ENCODE measurements around the gene CORO1A.
"Not testable (repeated sequence)": the region's sequence is repeated elsewhere in the genome, so short reads cannot be mapped to it uniquely, and the experiment has no call there.

Gene CORO1A

DNA sequence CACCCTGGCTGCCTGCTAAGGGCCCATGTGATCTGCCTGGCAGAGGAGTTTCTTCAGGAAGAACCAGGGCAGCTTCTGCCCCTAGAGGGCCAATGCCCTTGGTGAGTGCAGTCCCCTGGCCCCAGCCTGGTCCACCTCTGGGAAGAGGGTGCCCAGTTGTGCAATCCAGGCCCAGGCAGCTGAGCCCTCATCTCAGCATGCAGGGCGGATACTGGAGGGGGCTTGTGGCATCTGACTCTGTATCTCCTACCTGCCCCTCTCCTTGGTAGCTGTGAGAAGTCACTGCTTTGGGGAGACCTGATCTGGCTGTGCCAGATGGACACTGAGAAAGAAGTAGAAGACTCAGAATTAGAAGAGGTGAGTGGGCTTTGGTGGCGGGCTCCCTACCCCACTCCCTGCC, 13.6 kb downstream of the CORO1A start:
- not testable (repeated sequence) for H3K36me3 ChIP-seq (ENCODE audit: insufficient read depth, low read length); DNase-seq (ENCODE audit: low read depth, low spot score); H3K4me3 ChIP-seq; H3K9ac ChIP-seq (ENCODE audit: insufficient read length); H3K27ac ChIP-seq; H3K9me3 ChIP-seq (ENCODE audit: low read depth, low read length)

DNA sequence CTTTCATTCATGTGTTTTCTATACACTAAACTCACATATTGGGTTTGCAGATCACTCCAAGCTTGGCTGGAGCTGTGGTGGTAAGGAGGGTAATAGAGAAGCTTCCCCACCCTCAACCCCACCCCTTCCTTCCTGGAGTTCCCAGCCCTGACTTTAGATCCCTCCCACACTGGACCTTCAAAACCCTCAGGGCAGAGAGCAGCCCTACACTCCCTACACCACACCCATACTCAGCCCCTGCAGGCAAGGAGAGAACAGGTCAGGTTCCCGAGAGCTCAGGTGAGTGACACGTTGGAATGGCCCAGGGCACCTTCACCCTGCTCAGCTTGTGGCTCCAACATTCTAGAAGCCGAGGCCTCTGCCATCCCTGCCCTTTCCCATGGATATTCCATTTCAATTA, 15.6 kb downstream of the CORO1A start, which contains the start of gene SULT1A3:
SULT1A3 (plus strand) TSS at position 207 of the 400 bp plus-strand sequence. CDS start 1,474 bp downstream, outside the sequence.
- not testable (repeated sequence) for H3K9ac ChIP-seq (ENCODE audit: insufficient read length); H3K27ac ChIP-seq; H3K36me3 ChIP-seq (ENCODE audit: insufficient read depth, low read length); H3K4me3 ChIP-seq; DNase-seq (ENCODE audit: low read depth, low spot score); H3K9me3 ChIP-seq (ENCODE audit: low read depth, low read length)

DNA sequence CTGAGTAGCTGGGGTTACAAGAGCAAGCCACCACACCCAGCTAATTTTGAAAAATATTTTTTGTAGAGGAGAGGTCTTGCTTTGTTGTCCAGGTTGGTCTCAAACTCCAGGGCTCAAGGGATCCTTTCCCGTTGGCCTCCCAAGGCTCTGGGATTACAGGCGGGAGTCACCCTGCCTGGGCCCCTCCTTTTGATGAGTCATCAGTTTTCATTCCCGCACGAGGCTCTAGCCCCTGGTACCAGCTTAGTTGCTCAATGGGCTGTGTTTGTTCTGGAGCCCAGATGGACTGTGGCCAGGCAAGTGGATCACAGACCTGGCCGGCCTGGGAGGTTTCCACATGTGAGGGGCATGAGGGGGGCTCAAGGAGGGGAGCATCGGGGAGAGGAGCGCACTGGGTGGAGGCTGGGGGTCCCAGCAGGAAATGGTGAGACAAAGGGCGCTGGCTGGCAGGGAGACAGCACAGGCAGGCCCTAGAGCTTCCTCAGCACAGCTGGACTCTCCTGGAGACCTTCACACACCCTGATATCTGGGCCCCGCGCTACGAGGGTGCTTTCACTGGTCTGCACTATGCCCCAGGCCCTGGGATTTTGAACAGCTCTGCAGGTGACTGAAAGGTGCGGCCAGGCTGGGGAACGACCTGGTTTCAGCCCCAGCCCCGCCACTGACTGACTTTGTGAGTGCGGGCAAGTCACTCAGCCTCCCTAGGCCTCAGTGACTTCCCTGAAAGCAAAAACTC, 16.4 kb downstream of the CORO1A start:
- H3K9ac ChIP-seq (ENCODE audit: insufficient read length); H3K9me3 ChIP-seq (ENCODE audit: low read depth, low read length); H3K27ac ChIP-seq; H3K36me3 ChIP-seq (ENCODE audit: insufficient read depth, low read length); DNase-seq (ENCODE audit: low read depth, low spot score); H3K4me3 ChIP-seq: not testable (repeated sequence)

DNA sequence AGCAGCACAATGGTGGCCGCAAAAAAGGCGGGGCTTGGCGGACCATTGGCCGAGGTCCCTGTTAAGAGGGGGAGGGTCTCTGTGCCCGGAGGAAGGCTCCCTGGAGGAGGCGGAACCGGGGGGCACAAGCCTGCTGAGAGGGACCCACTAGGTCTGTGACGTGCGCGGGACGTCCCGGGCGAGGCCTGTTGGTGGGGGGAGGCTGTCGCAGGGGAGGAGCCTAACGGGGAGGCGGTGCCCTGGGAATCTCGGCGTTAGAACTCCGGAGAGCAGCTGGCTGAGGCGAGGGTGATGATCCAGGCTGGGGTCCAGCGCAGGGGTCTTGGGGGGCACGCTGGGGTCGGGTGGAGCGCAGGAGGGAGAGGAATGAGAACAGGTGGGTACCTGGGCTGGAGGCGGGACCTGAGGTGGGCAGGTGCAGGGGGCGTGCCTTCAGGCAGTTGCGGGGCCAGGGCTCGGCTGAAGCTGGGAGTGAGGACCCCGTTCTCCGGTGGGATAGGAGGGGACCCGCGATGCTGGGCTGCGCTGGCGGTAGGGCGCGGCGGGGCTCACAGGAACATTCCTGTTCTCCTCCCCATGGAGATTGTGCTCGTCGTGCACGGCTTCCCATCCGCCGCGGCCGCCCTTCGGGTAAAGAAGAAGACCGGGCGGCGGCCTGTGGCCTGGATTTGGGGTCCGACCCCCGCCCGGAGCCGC, 22.3 kb downstream of the CORO1A start:
- H3K4me3 ChIP-seq: peak overlapping the region; percentile 57
- not testable (repeated sequence) for H3K36me3 ChIP-seq (ENCODE audit: insufficient read depth, low read length); DNase-seq (ENCODE audit: low read depth, low spot score); H3K27ac ChIP-seq; H3K9me3 ChIP-seq (ENCODE audit: low read depth, low read length); H3K9ac ChIP-seq (ENCODE audit: insufficient read length)

DNA sequence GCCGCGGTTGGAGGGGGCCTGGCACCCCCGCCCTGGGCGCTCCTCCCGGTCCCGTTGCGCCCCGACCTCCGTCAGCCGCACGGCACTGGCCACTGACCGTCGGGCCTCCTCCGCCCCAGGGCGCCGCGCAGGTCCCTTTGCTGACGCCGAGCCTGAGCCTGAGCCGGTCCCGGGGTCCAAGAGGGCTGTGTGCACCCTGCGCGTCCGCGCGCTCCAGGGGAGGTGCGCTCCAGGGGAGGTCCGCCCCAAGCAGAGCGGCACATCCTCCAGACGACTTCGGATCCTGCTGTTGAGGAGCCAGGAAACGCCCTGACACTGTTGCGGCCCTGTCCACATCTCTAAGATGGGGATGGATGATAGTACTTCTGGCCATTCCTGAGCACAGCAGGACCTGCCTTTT, 22.9 kb downstream of the CORO1A start:
- DNase-seq (ENCODE audit: low read depth, low spot score); H3K9ac ChIP-seq (ENCODE audit: insufficient read length); H3K27ac ChIP-seq; H3K9me3 ChIP-seq (ENCODE audit: low read depth, low read length); H3K36me3 ChIP-seq (ENCODE audit: insufficient read depth, low read length): not testable (repeated sequence)
- peak overlapping the region; percentile 57 for H3K4me3 ChIP-seq

DNA sequence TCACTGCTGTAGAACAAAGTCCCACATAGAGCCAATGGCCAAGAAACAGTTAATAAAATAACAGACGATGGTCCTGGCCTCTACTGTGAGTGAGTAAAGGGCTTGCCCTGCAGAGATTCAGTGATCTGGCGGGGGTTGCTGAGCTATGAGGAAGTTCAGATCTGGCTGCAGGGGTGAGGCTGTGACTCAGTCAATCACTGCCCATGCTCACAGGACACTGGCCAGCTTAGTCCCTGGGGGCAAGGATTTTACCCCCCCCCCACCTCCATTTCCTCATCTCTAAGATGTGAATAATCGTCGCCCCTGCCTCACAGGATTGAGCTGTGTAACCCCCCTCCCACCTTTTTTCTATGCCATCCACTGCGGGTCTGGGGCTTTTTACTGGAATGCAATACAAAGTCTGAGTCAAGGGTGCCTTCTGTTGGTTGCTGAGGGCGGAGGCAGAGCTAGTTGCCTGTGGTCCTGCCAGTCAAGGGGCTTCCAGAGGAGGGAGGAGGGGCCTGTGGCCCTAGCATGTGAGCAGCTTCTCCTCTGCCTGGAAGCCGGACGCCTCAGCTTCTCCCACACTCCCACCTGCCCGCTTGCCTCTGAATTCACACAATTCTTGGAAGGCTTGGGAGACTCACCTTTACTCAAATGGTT, 23.8 kb downstream of the CORO1A start:
- H3K4me3 ChIP-seq; H3K27ac ChIP-seq; H3K9me3 ChIP-seq (ENCODE audit: low read depth, low read length); H3K36me3 ChIP-seq (ENCODE audit: insufficient read depth, low read length); DNase-seq (ENCODE audit: low read depth, low spot score); H3K9ac ChIP-seq (ENCODE audit: insufficient read length): not testable (repeated sequence)

DNA sequence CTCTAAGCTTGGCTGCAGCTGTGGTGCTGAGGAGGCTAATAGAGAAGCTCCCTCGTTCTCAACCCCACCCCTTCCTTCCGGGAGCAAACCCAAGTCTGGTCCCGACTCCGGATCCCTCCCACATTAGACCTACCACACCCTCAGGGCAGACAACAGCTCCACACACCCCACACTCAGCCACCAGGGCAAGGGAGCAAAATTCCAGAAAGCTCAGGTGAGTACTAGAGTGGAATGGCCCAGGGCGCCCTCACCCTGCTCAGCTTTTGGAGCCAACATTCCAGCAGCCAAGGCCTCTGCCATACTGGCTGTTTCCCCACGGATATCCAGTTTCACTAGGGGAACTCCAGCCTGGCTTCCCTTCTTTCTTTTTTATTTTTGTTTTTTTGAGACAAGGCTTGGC, 25.6 kb downstream of the CORO1A start:
- H3K9me3 ChIP-seq (ENCODE audit: low read depth, low read length); H3K4me3 ChIP-seq; H3K9ac ChIP-seq (ENCODE audit: insufficient read length); H3K27ac ChIP-seq; DNase-seq (ENCODE audit: low read depth, low spot score); H3K36me3 ChIP-seq (ENCODE audit: insufficient read depth, low read length): not testable (repeated sequence)

DNA sequence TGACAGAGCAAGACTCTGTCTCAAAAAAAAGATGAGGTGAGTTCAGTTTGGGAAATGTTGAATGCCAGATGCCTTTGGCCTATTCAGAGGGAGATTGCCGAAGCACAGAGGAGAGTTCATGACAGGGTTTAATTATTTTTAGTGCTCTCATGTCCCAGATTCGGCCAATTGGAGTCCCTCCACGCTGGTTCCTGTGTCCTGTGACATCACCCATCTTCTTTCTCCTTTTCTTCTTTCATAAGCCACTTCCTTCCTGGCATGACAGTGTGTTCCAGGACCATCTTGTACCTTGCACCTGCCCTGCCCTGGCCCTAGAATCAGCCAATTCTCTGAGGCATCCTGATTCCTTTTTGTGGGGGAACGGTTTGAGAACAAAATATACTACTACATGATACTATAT, 28.0 kb downstream of the CORO1A start:
- H3K9ac ChIP-seq (ENCODE audit: insufficient read length); H3K27ac ChIP-seq; H3K4me3 ChIP-seq; H3K9me3 ChIP-seq (ENCODE audit: low read depth, low read length); H3K36me3 ChIP-seq (ENCODE audit: insufficient read depth, low read length); DNase-seq (ENCODE audit: low read depth, low spot score): not testable (repeated sequence)

DNA sequence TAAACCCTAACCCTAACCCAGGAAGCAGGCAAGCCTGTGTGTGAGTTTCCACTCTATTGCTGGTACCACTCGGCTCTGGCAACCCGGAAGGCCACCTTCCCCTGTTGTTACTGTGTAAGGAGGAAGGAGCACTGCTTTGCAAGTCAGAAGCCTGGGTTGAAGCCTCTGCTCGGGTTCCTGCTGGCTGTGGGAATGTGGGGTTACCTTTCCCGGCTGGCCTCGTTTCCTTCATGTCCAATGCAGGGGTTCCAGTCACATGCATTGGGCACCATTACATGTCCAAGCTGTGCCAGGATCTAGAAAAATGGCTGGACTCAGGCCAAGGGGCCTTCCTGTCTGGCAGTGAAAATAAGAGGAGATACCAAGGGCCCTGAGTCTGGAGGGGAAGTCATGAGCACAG, 33.7 kb downstream of the CORO1A start:
- not testable (repeated sequence) for H3K36me3 ChIP-seq (ENCODE audit: insufficient read depth, low read length); H3K27ac ChIP-seq; DNase-seq (ENCODE audit: low read depth, low spot score); H3K4me3 ChIP-seq; H3K9me3 ChIP-seq (ENCODE audit: low read depth, low read length); H3K9ac ChIP-seq (ENCODE audit: insufficient read length)

Measured in SK-N-MC (cell line).